OCI-LY7 (cell line): ENCODE results near the gene FSTL1. TPM values are rescaled to one million over a fixed set of nuclear protein-coding genes. Genes with fewer than 3 reads are reported as not detected.

Source experiments
- BruUV-seq: library from RNA; stranded (reverse); fragments of 400-500 nt; replicated peaks from 2 replicates; lab custom pipeline; 2021; lab: Mats Ljungman, UMichigan
- CTCF ChIA-PET: fragments of 300-600 bp; sonication (Branson Sonifier 250); formaldehyde crosslinking; loops from one replicate; lab custom pipeline; 2022; ENCODE audit warnings: antibody characterized with exemption; ENCODE audit not compliant: unreplicated experiment; lab: Charles Lee
- POLR2A ChIA-PET: fragments of 300-600 bp; sonication (Branson Sonifier 250); formaldehyde crosslinking; loops from one replicate; lab custom pipeline; 2022; ENCODE audit warnings: antibody characterized with exemption; lab: Charles Lee
- DNase-seq: peaks from one replicate; pipeline ENCODE4 v3.0.0-alpha.2; 2015; ENCODE audit warnings: low spot score
- H2AFZ ChIP-seq: fragments of 200-600 bp; sonication (generic), shearing (Covaris generic); 2 replicates; pipeline ENCODE4 v1.6.1; 2014; ENCODE audit warnings: mild to moderate bottlenecking, antibody characterized with exemption, low read length, moderate library complexity
- H3K27ac ChIP-seq: fragments of 200-600 bp; sonication (generic); 2 replicates; pipeline ENCODE4 v1.5.1; 2014; ENCODE audit warnings: mixed run types, low read depth, mild to moderate bottlenecking, moderate library complexity, low read length, inconsistent platforms; ENCODE audit not compliant: poor library complexity, severe bottlenecking
- H3K36me3 ChIP-seq: fragments of 200-600 bp; sonication (generic); 2 replicates; pipeline ENCODE4 v1.6.1; 2014; ENCODE audit warnings: mild to moderate bottlenecking, antibody characterized with exemption, low read length, moderate library complexity, mixed read lengths; ENCODE audit not compliant: insufficient read depth
- H3K4me1 ChIP-seq: fragments of 200-600 bp; sonication (generic); 2 replicates; pipeline ENCODE4 v1.5.1; 2014; ENCODE audit warnings: mild to moderate bottlenecking, low read length; ENCODE audit not compliant: insufficient read depth, poor library complexity, severe bottlenecking
- H3K4me2 ChIP-seq: fragments of 200-600 bp; sonication (generic); 2 replicates; pipeline ENCODE4 v1.6.1; 2014; ENCODE audit warnings: mild to moderate bottlenecking, low read length
- H3K4me3 ChIP-seq: fragments of 200-600 bp; sonication (generic); 2 replicates; pipeline ENCODE4 v1.5.1; 2014; ENCODE audit warnings: mild to moderate bottlenecking, low read depth, low read length; ENCODE audit not compliant: poor library complexity, severe bottlenecking
- H3K79me2 ChIP-seq: fragments of 200-600 bp; sonication (generic); 2 replicates; pipeline ENCODE4 v1.6.1; 2016; ENCODE audit warnings: low read depth, mild to moderate bottlenecking, low read length, moderate library complexity, mixed read lengths; ENCODE audit not compliant: insufficient read depth
- H3K9me2 ChIP-seq: fragments of 200-600 bp; sonication (generic); 2 replicates; pipeline ENCODE4 v1.6.1; 2016; ENCODE audit warnings: mild to moderate bottlenecking, low read length, mixed read lengths; ENCODE audit not compliant: insufficient read depth
- H3K9me3 ChIP-seq: fragments of 200-600 bp; sonication (generic); 2 replicates; pipeline ENCODE4 v1.6.1; 2014; ENCODE audit warnings: mild to moderate bottlenecking, mixed run types, low read length, mixed read lengths
- H4K20me1 ChIP-seq: fragments of 200-600 bp; sonication (generic); 2 replicates; pipeline ENCODE4 v1.6.1; 2014; ENCODE audit warnings: mild to moderate bottlenecking, antibody characterized with exemption, low read length, moderate library complexity, mixed read lengths; ENCODE audit not compliant: insufficient read depth
- CTCF ChIP-seq: fragments of 200-600 bp; sonication (generic); conservative IDR thresholded peaks from 2 replicates; pipeline ENCODE4 v1.5.1; 2014; ENCODE audit warnings: mild to moderate bottlenecking, antibody characterized with exemption, low read length, moderate library complexity, mixed read lengths
- EZH2phosphoT487 ChIP-seq: fragments of 200-600 bp; sonication (generic); IDR thresholded peaks from 2 replicates; pipeline ENCODE4 v1.6.1; 2018; ENCODE audit warnings: low read depth, borderline replicate concordance, mild to moderate bottlenecking, mixed run types, antibody characterized with exemption, low read length, moderate library complexity, mixed read lengths
- intact Hi-C: fragments of 100-400 bp; cut with micrococcal nuclease; formaldehyde crosslinking; loops from one replicate; pipeline ENCODE4 v1.10.0; 2022; ENCODE audit not compliant: unreplicated experiment
- total RNA-seq, 2 experiments: library from RNA; depleted of rRNA in 1 of 2; stranded (reverse); fragments of >200 nt in 1 of 2; shearing (Covaris generic) in 1 of 2; gene quantifications; 2 replicates each; pipeline ENCODE4 v1.2.3, GENCODE V29; 2014 to 2022

The FSTL1 gene
- total RNA-seq, 2 experiments from 2014 or later, result 0.09 to 0.74 TPM

GRCh38 chr3:120495809-120496208, 45.0 kb upstream of the FSTL1 start:
- TF ChIP-seq CTCF (no peak), EZH2phosphoT487 (no peak)
- BruUV-seq, result no TSS peak
- intact Hi-C loops, result no loop called here

GRCh38 chr3:120492103-120492502, 41.3 kb upstream of the FSTL1 start:
- H3K36me3 ChIP-seq, result no peaks in the 10 kb centered on the region
- H3K27ac ChIP-seq, result no peak overlapping the region
- H3K9me3 ChIP-seq, result 0 out of 2 replicates have a peak, but pooled peaks cover 4% of the 10 kb centered on the region
- no peak overlapping the region for H2AFZ ChIP-seq
- no peaks in the 10 kb centered on the region for H3K4me1 ChIP-seq
- no peak for DNase-seq
- POLR2A ChIA-PET, result no interaction called here
- CTCF ChIA-PET, result no interaction called here
- H3K9me2 ChIP-seq, result no peaks in the 10 kb centered on the region
- intact Hi-C loops, result no loop called here
- no peak overlapping the region for H3K4me3 ChIP-seq
- TF ChIP-seq CTCF, result no peak
- no peak for TF ChIP-seq EZH2phosphoT487
- no TSS peak for BruUV-seq
- H3K4me2 ChIP-seq, result no peak overlapping the region
- H4K20me1 ChIP-seq, result no peaks in the 10 kb centered on the region
- no peaks in the 10 kb centered on the region for H3K79me2 ChIP-seq

More at GRCh38 chr3:120495809-120496208, 45.0 kb upstream of the FSTL1 start:
- ChIA-PET CTCF (no interaction called here), POLR2A (no interaction called here)
- Histone ChIP-seq H3K27ac (no peak overlapping the region), H3K79me2 (no peaks in the 10 kb centered on the region), H3K9me3 (0 out of 2 replicates have a peak, but pooled peaks cover 4% of the 10 kb centered on the region), H3K4me1 (no peaks in the 10 kb centered on the region), H2AFZ (no peak overlapping the region), H4K20me1 (no peaks in the 10 kb centered on the region), H3K9me2 (no peaks in the 10 kb centered on the region), H3K4me2 (no peak overlapping the region), H3K36me3 (no peaks in the 10 kb centered on the region), H3K4me3 (no peak overlapping the region)
- no peak for DNase-seq

GRCh38 chr3:120489421-120489820, 38.6 kb upstream of the FSTL1 start:
- POLR2A ChIA-PET, result no interaction called here
- Histone ChIP-seq H3K36me3 (no peaks in the 10 kb centered on the region), H3K4me1 (no peaks in the 10 kb centered on the region), H3K4me2 (no peak overlapping the region), H3K79me2 (no peaks in the 10 kb centered on the region), H3K9me3 (no peaks in the 10 kb centered on the region), H4K20me1 (no peaks in the 10 kb centered on the region), H3K27ac (no peak overlapping the region), H3K9me2 (no peaks in the 10 kb centered on the region), H3K4me3 (no peak overlapping the region), H2AFZ (no peak overlapping the region)
- CTCF ChIA-PET, result no interaction called here
- no peak for DNase-seq
- intact Hi-C loops, result no loop called here
- no TSS peak for BruUV-seq
- TF ChIP-seq CTCF (no peak), EZH2phosphoT487 (no peak)
